ENCODE results near the gene VPS52.
"Not testable (repeated sequence)": the region's sequence is repeated elsewhere in the genome, so short reads cannot be mapped to it uniquely, and the experiment has no call there.

The VPS52 gene

GRCh38 chr6:33278810-33279209 is 7.1 kb upstream of the VPS52 start:
- no peak for DNase-seq

- no peak for DNase-seq
Observed at GRCh38 chr6:33278392-33278741, 6.7 kb upstream of the VPS52 start.

- DNase-seq, result peak; percentile 52
Observed at GRCh38 chr6:33277663-33278391, 6.2 kb upstream of the VPS52 start.

GRCh38 chr6:33276864-33277662 is 5.4 kb upstream of the VPS52 start, which contains the start of gene B3GALT4:
Gene B3GALT4 (plus strand): TSS chr6:33277123. CDS start chr6:33277420, 297 bp downstream.
- peak; percentile 90 for DNase-seq

- no peak for DNase-seq
Observed at GRCh38 chr6:33276581-33276863, 4.8 kb upstream of the VPS52 start.

GRCh38 chr6:33275795-33276580 is 4.3 kb upstream of the VPS52 start:
- DNase-seq, result peak; percentile 49

GRCh38 chr6:33273924-33274902 is 2.5 kb upstream of the VPS52 start:
- no peak for DNase-seq

GRCh38 chr6:33273129-33273923 is 1.6 kb upstream of the VPS52 start:
- DNase-seq, result peak; percentile 30

- DNase-seq, result no peak
Observed at GRCh38 chr6:33272275-33273128, 826 bp upstream of the VPS52 start.

GRCh38 chr6:33271117-33271467 is 584 bp downstream of the VPS52 start:
- peak; percentile 15 for DNase-seq

GRCh38 chr6:33264015-33264414 is 7.7 kb downstream of the VPS52 start:
- DNase-seq, result no peak

- not testable (repeated sequence) for DNase-seq
Observed at GRCh38 chr6:33262490-33262889, 9.2 kb downstream of the VPS52 start.

- no peak for DNase-seq
Observed at GRCh38 chr6:33259032-33259431, 12.6 kb downstream of the VPS52 start.

GRCh38 chr6:33254591-33254990 is 17.1 kb downstream of the VPS52 start:
- no peak for DNase-seq

GRCh38 chr6:33252759-33253158 is 18.9 kb downstream of the VPS52 start:
- DNase-seq, result no peak

- peak; percentile 27 for DNase-seq
Observed at GRCh38 chr6:33251395-33252012, 20.2 kb downstream of the VPS52 start.

- DNase-seq, result no peak
Observed at GRCh38 chr6:33250731-33251130, 20.9 kb downstream of the VPS52 start.

- DNase-seq, result peak; percentile 45
Observed at GRCh38 chr6:33249732-33250630, 21.7 kb downstream of the VPS52 start.
